ENCODE measurements around the gene GSG1L2. TPM values are rescaled to one million over a fixed set of nuclear protein-coding genes. Genes with fewer than 3 reads are reported as not detected.

GSG1L2 gene
- total RNA-seq, 1 experiment from 2014 or later = not detected

- no peak overlapping the region for H3K27ac Mint-ChIP-seq (ENCODE audit: low read depth, unreplicated experiment)
- peaks cover 2% of the 10 kb centered on the region for H3K9me3 Mint-ChIP-seq (ENCODE audit: unreplicated experiment)
- no peaks in the 10 kb centered on the region for H3K36me3 Mint-ChIP-seq (ENCODE audit: insufficient read depth, unreplicated experiment)
- DNase-seq (ENCODE audit: unreplicated experiment) = no peak
- TF ChIP-seq, protein P1, sequence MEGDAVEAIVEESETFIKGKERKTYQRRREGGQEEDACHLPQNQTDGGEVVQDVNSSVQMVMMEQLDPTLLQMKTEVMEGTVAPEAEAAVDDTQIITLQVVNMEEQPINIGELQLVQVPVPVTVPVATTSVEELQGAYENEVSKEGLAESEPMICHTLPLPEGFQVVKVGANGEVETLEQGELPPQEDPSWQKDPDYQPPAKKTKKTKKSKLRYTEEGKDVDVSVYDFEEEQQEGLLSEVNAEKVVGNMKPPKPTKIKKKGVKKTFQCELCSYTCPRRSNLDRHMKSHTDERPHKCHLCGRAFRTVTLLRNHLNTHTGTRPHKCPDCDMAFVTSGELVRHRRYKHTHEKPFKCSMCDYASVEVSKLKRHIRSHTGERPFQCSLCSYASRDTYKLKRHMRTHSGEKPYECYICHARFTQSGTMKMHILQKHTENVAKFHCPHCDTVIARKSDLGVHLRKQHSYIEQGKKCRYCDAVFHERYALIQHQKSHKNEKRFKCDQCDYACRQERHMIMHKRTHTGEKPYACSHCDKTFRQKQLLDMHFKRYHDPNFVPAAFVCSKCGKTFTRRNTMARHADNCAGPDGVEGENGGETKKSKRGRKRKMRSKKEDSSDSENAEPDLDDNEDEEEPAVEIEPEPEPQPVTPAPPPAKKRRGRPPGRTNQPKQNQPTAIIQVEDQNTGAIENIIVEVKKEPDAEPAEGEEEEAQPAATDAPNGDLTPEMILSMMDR (IDR thresholded peaks at IDR 0.05; ENCODE audit: unreplicated experiment) = no peak
- H3K4me1 Mint-ChIP-seq (ENCODE audit: insufficient read depth, unreplicated experiment) = no peaks in the 10 kb centered on the region
- ChIA-PET POLR2A (no interaction called here), CTCF (interaction anchor here (0.6 kb wide), 2 partner anchors 63 to 126 kb away, joined by 3 to 4 read pairs; no protein-coding TSS in a partner anchor)
- BruUV-seq (replicated peaks) = no TSS peak
- no peaks in the 10 kb centered on the region for H3K27me3 Mint-ChIP-seq (ENCODE audit: insufficient read depth, unreplicated experiment)
- H3K4me3 Mint-ChIP-seq (ENCODE audit: unreplicated experiment) = no peak overlapping the region
- intact Hi-C loops (cut with micrococcal nuclease) = no loop called here
Observed at GRCh38 chr17:9780552-9780951, 41.3 kb downstream of the GSG1L2 start.

DNA sequence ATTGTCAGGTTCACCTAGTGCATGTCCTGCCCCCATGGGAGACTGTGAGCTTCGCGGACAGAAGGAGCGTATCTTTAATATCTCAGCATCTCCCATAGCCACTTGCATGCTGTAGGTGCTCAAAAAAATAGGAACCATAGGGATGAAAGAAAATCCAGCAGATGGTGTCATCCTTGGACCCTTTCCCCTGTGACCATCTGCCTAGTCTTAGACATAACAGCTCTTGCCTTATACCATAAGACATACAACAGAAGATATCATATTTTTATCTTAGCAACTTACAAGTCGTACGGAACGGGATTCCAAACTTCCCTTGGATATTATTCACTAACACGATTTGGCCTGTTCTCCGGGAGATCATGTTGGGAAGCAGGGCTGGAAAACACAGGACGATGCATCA, 45.0 kb downstream of the GSG1L2 start:
- H3K9me3 Mint-ChIP-seq (ENCODE audit: unreplicated experiment) = peaks cover 5% of the 10 kb centered on the region
- no peak overlapping the region for H3K4me3 Mint-ChIP-seq (ENCODE audit: unreplicated experiment)
- no TSS peak for BruUV-seq (replicated peaks)
- H3K36me3 Mint-ChIP-seq (ENCODE audit: insufficient read depth, unreplicated experiment) = no peaks in the 10 kb centered on the region
- CTCF ChIA-PET = interaction anchor here (0.8 to 1.1 kb wide), 3 partner anchors 8 to 152 kb away, joined by 3 read pairs; no protein-coding TSS in a partner anchor
- no peaks in the 10 kb centered on the region for H3K27me3 Mint-ChIP-seq (ENCODE audit: insufficient read depth, unreplicated experiment)
- H3K27ac Mint-ChIP-seq (ENCODE audit: low read depth, unreplicated experiment) = no peak overlapping the region
- intact Hi-C loops (cut with micrococcal nuclease) = no loop called here
- no peaks in the 10 kb centered on the region for H3K4me1 Mint-ChIP-seq (ENCODE audit: insufficient read depth, unreplicated experiment)
- POLR2A ChIA-PET = interaction anchor here (0.5 kb wide), 1 partner anchor 201 kb away, joined by 3 read pairs; the partner anchor contains the start of gene STX8
- no peak for DNase-seq (ENCODE audit: unreplicated experiment)
- TF ChIP-seq, protein P1 (IDR thresholded peaks at IDR 0.05; ENCODE audit: unreplicated experiment) = no peak

DNA sequence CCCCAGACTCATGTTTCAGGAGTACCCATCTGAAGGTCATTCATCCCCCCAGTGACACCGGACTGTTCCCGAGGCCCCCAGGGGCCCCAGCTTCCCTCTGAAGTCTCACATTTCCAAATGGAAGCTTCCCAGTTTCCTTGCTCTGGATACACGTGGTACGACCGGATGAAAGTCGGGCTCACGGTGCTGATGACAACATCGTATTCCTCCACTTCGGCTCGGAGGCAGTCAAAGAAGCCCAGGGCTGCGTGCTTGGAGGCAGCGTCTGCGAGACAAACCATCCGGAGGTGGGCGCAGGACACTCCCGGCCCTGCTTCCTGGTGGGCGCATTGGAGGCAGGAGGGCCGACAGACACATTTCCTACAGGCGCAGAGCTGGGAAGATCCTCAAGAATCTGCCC, 49.2 kb downstream of the GSG1L2 start:
- intact Hi-C loops (cut with micrococcal nuclease) = no loop called here
- H3K4me3 Mint-ChIP-seq (ENCODE audit: unreplicated experiment) = no peak overlapping the region
- BruUV-seq (replicated peaks) = no TSS peak
- no peaks in the 10 kb centered on the region for H3K27me3 Mint-ChIP-seq (ENCODE audit: insufficient read depth, unreplicated experiment)
- H3K27ac Mint-ChIP-seq (ENCODE audit: low read depth, unreplicated experiment) = no peak overlapping the region
- POLR2A ChIA-PET = interaction anchor here (0.5 kb wide), 1 partner anchor 31 kb away, joined by 4 read pairs; no protein-coding TSS in a partner anchor
- peaks cover 4% of the 10 kb centered on the region for H3K36me3 Mint-ChIP-seq (ENCODE audit: insufficient read depth, unreplicated experiment)
- TF ChIP-seq, protein P1 (IDR thresholded peaks at IDR 0.05; ENCODE audit: unreplicated experiment) = no peak
- DNase-seq (ENCODE audit: unreplicated experiment) = no peak
- CTCF ChIA-PET = interaction anchor here (0.6 to 2.1 kb wide), 5 partner anchors 8 to 825 kb away, joined by 3 to 8 read pairs (median 3); partner anchors contain the start of gene DHRS7C
- peaks cover 5% of the 10 kb centered on the region for H3K9me3 Mint-ChIP-seq (ENCODE audit: unreplicated experiment)
- H3K4me1 Mint-ChIP-seq (ENCODE audit: insufficient read depth, unreplicated experiment) = no peaks in the 10 kb centered on the region

GRCh38 chr17:9771465-9771864, 50.4 kb downstream of the GSG1L2 start:
- intact Hi-C loops (cut with micrococcal nuclease) = no loop called here
- Mint-ChIP-seq H3K36me3 (ENCODE audit: insufficient read depth, unreplicated experiment) (peaks cover 4% of the 10 kb centered on the region), H3K4me3 (ENCODE audit: unreplicated experiment) (no peak overlapping the region), H3K27me3 (ENCODE audit: insufficient read depth, unreplicated experiment) (no peaks in the 10 kb centered on the region), H3K9me3 (ENCODE audit: unreplicated experiment) (peaks cover 5% of the 10 kb centered on the region), H3K4me1 (ENCODE audit: insufficient read depth, unreplicated experiment) (no peaks in the 10 kb centered on the region), H3K27ac (ENCODE audit: low read depth, unreplicated experiment) (no peak overlapping the region)
- no peak for DNase-seq (ENCODE audit: unreplicated experiment)
- TF ChIP-seq, protein P1 (IDR thresholded peaks at IDR 0.05; ENCODE audit: unreplicated experiment) = no peak
- ChIA-PET CTCF (no interaction called here), POLR2A (no interaction called here)
- no TSS peak for BruUV-seq (replicated peaks)

Measured in MCF 10A (cell line).